Skeletal muscle cell (primary cell): ENCODE measurements around the gene CAP2.
"Not testable (repeated sequence)": the region's sequence is repeated elsewhere in the genome, so short reads cannot be mapped to it uniquely, and the experiment has no call there.

Experiments used
- DNase-seq: peaks from one replicate; pipeline ENCODE4 v3.0.0-alpha.2; 2010; ENCODE audit warnings: low read depth
- H3K4me3 ChIP-seq: 2 replicates; pipeline ENCODE4 v1.5.1; 2011; ENCODE audit warnings: low read depth, mild to moderate bottlenecking, control low read depth, low read length, moderate library complexity

The CAP2 gene

GRCh38 chr6:17530321-17530835, 137.0 kb downstream of the CAP2 start:
- no peak overlapping the region for H3K4me3 ChIP-seq
- peak; percentile 28 for DNase-seq

GRCh38 chr6:17536586-17536985, 143.2 kb downstream of the CAP2 start:
- no peak for DNase-seq
- H3K4me3 ChIP-seq = no peak overlapping the region

GRCh38 chr6:17542243-17542642, 148.8 kb downstream of the CAP2 start:
- no peak overlapping the region for H3K4me3 ChIP-seq
- no peak for DNase-seq

- H3K4me3 ChIP-seq, DNase-seq: not testable (repeated sequence)
Observed at GRCh38 chr6:17545681-17546080, 152.3 kb downstream of the CAP2 start.

GRCh38 chr6:17551383-17551958, 158.1 kb downstream of the CAP2 start:
- no peak for DNase-seq
- H3K4me3 ChIP-seq = no peak overlapping the region

GRCh38 chr6:17552861-17553260, 159.5 kb downstream of the CAP2 start:
- no peak overlapping the region for H3K4me3 ChIP-seq
- no peak for DNase-seq

GRCh38 chr6:17556014-17556413, 162.6 kb downstream of the CAP2 start:
- no peak overlapping the region for H3K4me3 ChIP-seq
- no peak for DNase-seq

- H3K4me3 ChIP-seq = no peak overlapping the region
- DNase-seq = no peak
Observed at GRCh38 chr6:17562636-17563035, 169.2 kb downstream of the CAP2 start.

- no peak overlapping the region for H3K4me3 ChIP-seq
- DNase-seq = no peak
Observed at GRCh38 chr6:17565399-17565798, 172.0 kb downstream of the CAP2 start.

- peak; percentile 66 for DNase-seq
- H3K4me3 ChIP-seq = no peak overlapping the region
Observed at GRCh38 chr6:17574866-17575560, 181.6 kb downstream of the CAP2 start.

- H3K4me3 ChIP-seq = no peak overlapping the region
Observed at GRCh38 chr6:17577059-17577458, 183.7 kb downstream of the CAP2 start.

GRCh38 chr6:17580518-17581048, 187.2 kb downstream of the CAP2 start:
- H3K4me3 ChIP-seq = peak overlapping the region; percentile 60
- no peak for DNase-seq

More at GRCh38 chr6:17577059-17577458, 183.7 kb downstream of the CAP2 start:
- DNase-seq = no peak

- not testable (repeated sequence) for DNase-seq, H3K4me3 ChIP-seq
Observed at GRCh38 chr6:17581282-17581681, 187.9 kb downstream of the CAP2 start.

- no peak overlapping the region for H3K4me3 ChIP-seq
- peak; percentile 31 for DNase-seq
Observed at GRCh38 chr6:17583811-17584210, 190.4 kb downstream of the CAP2 start.

GRCh38 chr6:17584241-17584803, 190.9 kb downstream of the CAP2 start:
- no peak overlapping the region for H3K4me3 ChIP-seq
- peak; percentile 49 for DNase-seq

- no peak for DNase-seq
- H3K4me3 ChIP-seq = no peak overlapping the region
Observed at GRCh38 chr6:17585766-17586490, 192.5 kb downstream of the CAP2 start.

- not testable (repeated sequence) for H3K4me3 ChIP-seq, DNase-seq
Observed at GRCh38 chr6:17586623-17587022, 193.2 kb downstream of the CAP2 start.

- no peak for DNase-seq
- no peak overlapping the region for H3K4me3 ChIP-seq
Observed at GRCh38 chr6:17588011-17588410, 194.6 kb downstream of the CAP2 start.

GRCh38 chr6:17589406-17590096, 196.2 kb downstream of the CAP2 start:
- DNase-seq = peak; percentile 38
- H3K4me3 ChIP-seq = no peak overlapping the region
